Ureter (tissue), 1 donor: ENCODE measurements around the gene GPR180. TPM values are rescaled to one million over a fixed set of nuclear protein-coding genes. Genes with fewer than 3 reads are reported as not detected.

ENCODE experiments used
- DNase-seq: peaks from one replicate; pipeline ENCODE4 v3.0.0-alpha.2; 2020; ENCODE audit warnings: low spot score
- total RNA-seq: library from RNA; stranded (reverse); gene quantifications from one replicate; pipeline ENCODE4 v1.2.4, GENCODE V29; 2023
- donor health status: DM: yes; HTN: yes; CAD: no.

The GPR180 gene
- total RNA-seq, 1 donor from 2014 or later: 5.1 TPM

DNA sequence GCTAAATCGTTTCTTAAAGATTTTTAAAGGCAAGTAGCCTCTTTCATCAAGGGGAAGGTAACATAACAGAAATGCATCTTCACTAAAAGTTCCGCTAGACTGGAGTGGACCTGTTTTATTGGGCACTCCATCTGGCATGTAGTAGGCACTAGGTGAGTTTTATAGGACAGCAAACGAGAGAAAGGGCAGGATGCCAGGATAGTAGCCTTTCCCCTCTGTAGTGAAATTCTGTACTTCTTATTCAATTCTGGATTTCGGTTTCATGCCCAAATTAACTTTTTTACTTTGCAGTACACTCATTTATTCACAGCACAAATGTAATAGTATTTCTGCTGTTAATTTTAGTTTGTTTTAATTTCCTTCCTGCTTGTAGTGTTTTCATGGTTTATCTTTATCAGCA, 45.2 kb downstream of the GPR180 start:
- no peak for DNase-seq

GRCh38 chr13:94656176-94656575, 54.5 kb downstream of the GPR180 start:
- DNase-seq: no peak

GRCh38 chr13:94656766-94657165, 55.1 kb downstream of the GPR180 start:
- DNase-seq: no peak

DNA sequence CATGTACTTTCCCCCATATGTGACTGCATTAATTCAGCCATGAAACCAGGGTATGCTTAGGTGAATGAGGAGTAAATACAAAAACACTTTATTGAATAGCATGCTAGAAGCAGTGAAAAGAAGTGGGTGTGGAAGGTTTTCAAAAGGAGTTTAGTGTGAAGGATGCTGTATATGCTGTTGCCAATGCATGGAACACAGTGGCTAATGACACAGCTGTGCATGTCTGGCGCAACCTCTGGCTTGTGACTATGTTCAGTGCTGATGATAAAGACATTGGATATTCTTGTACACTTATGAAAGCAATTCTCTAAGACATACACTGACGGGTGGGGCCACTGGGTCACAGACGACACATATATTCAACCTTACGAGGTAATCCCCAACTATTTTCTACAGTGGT, 55.5 kb downstream of the GPR180 start:
- no peak for DNase-seq

GRCh38 chr13:94658926-94659597, 57.4 kb downstream of the GPR180 start:
- DNase-seq: no peak

DNA sequence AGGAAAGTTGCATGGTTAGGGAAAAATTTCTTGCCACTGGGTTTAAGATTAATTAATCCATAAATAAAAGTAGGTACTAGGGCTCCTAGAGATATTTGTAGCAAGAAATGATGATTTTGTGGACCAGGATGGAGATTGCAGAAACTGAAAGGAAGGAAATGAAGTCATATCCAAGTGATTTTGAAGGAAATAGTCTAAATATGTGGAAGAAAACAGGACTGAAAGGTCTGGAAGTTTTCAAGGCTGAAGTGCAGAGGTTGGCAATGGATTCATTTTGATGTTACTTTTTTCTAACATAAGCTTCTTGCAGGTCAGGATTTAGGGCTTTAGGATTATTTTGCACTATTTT, 57.9 kb downstream of the GPR180 start:
- no peak for DNase-seq

DNA sequence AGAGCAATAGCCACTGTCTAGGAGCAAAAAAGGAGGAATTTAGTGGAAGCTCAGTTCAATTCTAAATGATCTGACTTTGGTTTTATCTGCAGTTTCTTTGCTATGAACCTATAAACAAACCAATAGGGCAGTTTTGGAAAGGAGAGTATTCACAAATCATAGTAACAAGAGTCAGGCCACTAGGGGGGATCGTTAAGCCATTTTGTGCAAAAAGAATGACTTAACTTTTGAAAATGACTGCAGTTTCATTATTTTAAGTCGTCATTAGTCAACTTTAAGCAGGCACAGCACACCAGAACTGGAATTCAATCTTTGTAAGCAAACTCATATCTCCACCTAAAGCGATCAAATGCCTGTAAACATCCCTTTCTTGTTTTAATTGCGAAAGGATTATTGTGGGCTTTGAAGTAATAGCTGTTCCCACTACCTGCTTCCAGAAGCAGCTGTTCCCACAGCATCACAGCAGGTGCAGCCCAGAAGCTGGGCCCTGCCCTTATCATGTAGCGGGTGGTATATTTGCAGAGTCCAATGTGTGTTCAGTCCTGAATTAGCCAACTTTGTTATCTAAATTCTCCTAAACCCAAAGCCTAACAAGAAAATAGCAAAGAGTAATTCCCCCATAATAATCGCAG, 59.2 kb downstream of the GPR180 start:
- no peak for DNase-seq

DNA sequence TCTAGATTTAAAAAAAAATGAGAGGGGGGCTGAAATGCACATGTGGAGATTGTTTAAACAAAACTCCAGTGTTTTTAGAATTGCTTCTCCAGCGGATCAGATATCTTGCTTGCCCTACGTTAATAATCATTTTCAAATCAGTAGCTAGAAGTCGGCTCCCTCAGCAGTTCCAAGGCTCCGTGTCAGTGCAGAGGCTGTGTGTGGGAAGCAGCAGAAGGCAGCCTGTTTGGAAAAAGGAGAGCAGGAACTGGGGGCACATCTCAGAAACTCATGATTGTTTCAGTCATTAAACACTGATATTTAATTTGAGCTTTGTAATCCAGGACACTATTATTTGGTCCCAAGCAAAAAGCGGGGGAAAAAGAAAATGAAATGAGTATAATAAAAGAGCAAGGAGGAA, 59.7 kb downstream of the GPR180 start:
- no peak for DNase-seq

- DNase-seq: no peak
These were observed 60.8 kb downstream of the GPR180 start for GRCh38 chr13:94662274-94662945.

DNA sequence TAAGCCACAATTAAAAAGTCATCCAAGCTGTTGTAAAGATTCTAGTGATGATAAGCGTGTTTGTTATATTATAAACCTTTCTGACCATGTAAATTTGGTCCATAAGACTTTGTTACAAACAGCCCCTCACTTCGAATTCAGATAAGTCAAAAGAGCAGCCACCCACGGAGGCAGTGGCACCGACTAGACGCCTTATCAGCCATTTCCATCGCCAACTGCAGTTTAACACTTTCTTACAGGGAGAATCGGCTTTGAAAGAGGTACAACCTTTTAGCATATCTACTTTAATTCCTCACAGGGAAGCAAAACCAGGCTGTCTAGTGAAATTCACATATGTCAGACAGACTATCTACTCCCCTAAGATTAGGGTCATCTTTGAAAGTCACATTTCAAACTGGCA, 63.2 kb downstream of the GPR180 start:
- DNase-seq: no peak

GRCh38 chr13:94666065-94666464, 64.4 kb downstream of the GPR180 start:
- no peak for DNase-seq

GRCh38 chr13:94667190-94667589, 65.5 kb downstream of the GPR180 start:
- no peak for DNase-seq

- no peak for DNase-seq
These were observed 70.7 kb downstream of the GPR180 start for GRCh38 chr13:94672400-94672799.

GRCh38 chr13:94673851-94674250, 72.2 kb downstream of the GPR180 start:
- DNase-seq: no peak

- no peak for DNase-seq
These were observed 73.1 kb downstream of the GPR180 start for GRCh38 chr13:94674609-94675348.

DNA sequence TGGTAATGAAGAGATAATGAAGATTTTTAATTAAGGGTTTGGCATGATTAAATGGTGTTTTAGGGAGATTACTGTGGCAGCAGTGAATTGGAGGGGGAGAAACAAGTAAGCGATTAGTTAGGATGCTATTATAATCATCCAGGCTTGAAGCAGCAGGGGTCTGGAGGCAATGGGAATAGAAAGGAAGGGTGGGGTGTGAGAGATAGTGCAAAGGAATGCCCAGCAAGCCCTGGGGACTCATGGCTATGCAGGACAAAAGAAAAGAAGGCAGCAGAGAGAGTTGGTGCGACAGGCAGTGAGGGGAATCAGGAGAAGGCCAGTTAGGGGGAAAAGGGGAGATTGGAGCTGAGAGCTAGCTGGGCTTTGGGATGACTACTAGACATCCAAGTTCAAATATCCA, 76.1 kb downstream of the GPR180 start:
- DNase-seq: no peak

- DNase-seq: no peak
These were observed 77.2 kb downstream of the GPR180 start for GRCh38 chr13:94678845-94679244.

DNA sequence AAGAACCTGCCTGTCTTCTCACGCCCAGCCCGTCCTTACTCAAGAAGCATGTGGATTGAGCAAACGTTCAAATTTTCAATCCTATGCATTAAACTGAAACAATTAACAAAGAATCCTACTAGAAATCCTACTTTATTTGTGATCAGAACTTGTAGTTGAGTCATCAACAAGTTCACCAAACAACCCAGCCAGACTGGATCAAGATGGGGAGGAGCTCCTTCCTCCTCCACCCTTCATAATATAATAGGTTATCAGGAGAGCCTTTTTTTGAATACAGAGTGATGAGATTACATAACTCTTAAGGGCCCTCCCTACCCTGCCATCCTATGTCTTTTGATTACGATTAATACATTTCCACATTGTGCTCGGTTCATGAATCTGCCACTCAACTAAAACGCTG, 78.0 kb downstream of the GPR180 start:
- DNase-seq: no peak

DNA sequence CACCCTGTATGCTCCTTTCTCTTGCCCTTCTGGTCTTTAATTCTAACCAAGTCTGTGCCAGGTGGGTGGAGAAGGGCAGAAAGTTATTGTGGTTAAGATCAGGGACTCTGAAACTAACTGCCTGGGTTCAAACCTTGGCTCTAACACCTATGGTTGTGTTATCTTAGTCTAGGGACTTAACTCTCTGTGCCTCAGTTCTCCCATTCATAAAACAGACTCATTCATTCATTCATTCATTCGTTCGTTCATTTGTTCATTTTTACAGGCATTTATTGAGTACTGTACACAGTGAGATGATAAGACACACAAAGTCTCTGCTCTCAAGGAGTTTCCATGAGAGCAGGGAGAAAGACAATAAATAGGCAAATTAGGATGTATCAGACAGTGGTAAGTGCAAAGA, 80.6 kb downstream of the GPR180 start:
- DNase-seq: no peak

DNA sequence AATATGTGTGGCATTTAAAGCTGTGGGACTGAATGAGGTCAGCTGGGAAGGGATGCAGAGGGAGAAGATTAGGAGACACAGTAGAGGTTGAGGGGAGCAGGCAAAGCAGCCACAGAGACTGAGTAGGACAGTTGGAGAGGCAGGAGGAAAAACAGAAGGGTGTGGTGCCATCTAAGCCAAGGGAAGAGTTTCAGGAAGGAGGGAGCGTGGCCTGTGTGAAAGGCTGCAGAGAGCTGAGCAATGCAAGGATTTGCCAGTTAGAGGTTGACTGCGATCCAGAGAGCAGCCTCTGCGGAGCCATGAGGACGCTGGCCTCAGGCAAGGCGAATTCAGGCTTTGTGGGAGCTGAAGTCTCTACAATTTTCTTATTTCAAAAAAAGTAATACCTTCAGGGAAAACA, 81.8 kb downstream of the GPR180 start:
- DNase-seq: no peak
